Measurements from ENCODE around the gene BMP6. TPM values are rescaled to one million over a fixed set of nuclear protein-coding genes. Genes with fewer than 3 reads are reported as not detected.

The BMP6 gene
- total RNA-seq, 1 donor from 2014 or later, result 3.6 TPM

DNA sequence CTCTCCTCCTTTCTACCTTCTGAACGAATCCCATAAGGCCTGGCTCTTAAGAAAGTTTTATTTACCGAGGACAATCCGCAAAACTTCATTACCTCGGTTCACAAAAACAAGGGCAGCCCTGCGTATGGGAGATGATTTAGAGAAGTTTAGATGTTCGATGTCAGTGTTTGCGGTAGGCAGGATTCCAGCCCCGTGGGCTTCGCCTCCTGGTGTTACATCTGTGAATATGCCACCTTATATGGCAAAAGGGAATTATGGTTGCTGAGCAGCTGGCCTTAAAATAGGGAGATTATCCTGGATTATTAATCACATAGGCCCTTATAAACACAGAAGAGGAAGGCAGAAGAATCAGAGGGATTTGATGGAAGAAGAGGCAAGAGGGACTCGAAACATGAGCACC is 21.1 kb downstream of the BMP6 start:
- ATAC-seq, result no peak
- no peak for DNase-seq (ENCODE audit: low spot score)

DNA sequence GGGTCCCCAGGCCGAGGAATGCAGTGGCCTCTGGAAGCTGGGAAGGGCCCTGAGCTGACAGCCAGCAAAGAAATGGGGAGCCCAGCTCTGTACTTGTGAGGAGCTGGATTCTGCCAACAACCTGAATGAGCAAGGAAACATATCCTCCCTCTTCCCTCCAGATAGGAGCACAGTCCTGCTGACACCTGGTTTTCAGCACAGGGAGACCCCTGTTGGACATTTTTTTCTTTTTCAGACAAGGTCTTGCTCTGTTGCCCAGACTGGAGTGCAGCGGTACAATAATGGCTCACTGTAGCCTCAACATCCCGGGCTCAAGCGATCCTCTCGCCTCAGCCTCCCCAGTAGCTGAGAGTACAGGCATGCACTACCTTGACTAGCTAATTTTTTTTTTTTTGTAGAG is 21.5 kb downstream of the BMP6 start:
- no peak for DNase-seq (ENCODE audit: low spot score)
- ATAC-seq, result no peak

DNA sequence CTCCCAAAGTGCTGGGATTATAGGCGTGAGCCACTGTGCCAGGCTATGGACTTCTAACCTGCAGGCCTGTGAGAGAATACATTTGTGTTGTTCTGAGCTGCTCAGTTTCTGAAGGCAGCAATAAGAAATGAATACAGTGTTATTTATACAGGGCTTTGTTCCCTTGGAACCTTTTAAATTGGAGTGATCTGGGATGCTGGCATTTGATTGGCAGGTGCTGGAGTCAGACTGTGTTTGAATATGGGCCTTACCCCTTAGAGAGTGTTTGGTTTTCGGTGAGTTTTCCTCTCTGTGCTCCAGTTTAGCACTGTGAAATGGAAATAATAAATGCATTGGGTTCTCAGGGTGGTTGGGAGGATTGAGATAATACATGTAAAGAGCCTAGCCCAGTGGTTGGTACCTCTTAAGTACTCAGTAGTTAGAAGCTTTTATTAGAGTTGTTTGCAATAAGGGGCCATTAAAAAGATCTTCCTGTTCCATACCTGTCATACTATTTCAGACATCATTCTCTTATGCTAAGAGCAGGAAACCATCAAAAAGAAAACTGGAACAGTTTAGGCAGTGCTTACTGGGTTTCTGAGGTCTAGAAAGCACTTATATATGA is 22.1 kb downstream of the BMP6 start:
- DNase-seq (ENCODE audit: low spot score) (no peak), ATAC-seq (no peak)

DNA sequence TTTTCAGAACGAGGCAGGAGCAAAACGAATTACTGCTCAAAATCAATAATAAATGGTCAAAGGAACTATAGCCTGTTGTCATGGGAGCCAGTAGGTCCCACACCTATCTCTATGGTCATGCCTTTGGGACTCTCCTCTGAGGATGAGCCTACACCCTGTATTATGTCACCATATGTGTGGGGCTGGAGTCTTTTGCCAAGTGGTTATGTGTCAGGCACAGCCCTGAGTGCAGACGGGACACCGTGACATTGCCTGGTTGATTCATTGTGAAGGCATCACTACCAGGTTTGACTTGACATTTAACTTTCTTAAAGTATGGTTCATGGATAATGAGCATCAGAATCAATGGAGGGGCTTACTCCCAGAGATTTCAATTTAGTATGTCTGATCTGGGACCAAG is 23.6 kb downstream of the BMP6 start:
- no peak for DNase-seq (ENCODE audit: low spot score)
- no peak for ATAC-seq

DNA sequence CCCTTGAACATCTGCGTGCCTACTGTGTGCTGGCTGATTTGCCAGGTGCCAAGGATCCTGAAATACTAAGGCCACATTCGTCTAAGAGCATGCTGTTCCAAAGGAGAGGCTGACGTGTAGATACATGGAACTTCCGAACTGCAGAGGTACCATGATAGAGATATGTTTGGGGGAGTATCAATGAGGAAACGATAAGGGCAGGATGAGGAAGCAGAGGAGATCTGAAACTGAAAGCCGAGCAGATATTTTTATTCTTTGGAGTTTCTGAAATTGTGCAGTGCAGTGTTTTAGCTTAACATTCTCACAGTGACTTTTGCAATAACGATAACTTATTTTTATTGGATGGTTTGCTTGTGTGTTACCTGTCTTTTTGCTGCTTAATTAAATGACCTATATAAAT is 24.3 kb downstream of the BMP6 start:
- peak; percentile 25 for ATAC-seq
- DNase-seq (ENCODE audit: low spot score), result no peak

DNA sequence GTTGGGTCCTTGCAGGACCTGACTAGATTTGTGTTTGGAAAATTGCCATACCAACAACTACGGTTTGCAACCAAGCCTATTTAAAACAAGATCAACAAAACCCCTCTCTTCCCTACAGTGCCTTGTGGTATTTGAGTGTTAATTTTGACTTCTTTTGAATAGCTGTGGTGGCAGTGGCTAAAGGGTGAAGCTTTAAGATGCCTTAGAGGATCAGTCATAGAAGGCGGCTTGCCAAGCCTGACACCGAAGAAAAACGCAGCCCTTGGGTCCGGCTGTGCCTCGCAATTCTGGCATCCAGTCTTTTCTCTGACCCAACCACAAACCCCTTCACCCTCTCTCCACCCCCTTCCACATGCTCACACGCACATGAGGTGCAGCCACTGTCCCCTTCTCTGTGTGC is 32.6 kb downstream of the BMP6 start:
- DNase-seq (ENCODE audit: low spot score), result no peak
- ATAC-seq, result no peak

DNA sequence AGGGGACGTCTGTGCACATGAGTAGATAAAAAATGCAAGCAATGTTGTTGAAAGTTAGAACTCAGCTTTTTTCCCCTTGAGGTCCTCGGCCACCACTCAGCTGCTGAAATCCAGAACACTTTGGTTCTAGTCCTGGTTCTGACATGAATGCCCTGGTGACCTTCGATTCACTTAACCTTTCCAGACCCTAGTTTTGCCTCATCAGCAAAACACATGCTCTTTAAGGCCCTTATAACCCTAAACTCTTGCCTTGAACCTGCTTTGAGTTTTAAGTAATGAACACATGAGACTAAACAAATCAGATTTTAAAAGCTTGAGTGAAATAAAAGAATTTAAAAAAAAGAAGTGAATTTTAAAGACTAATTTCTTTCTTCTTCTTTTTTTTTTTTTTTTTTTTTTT is 33.4 kb downstream of the BMP6 start:
- DNase-seq (ENCODE audit: low spot score) (no peak), ATAC-seq (no peak)

DNA sequence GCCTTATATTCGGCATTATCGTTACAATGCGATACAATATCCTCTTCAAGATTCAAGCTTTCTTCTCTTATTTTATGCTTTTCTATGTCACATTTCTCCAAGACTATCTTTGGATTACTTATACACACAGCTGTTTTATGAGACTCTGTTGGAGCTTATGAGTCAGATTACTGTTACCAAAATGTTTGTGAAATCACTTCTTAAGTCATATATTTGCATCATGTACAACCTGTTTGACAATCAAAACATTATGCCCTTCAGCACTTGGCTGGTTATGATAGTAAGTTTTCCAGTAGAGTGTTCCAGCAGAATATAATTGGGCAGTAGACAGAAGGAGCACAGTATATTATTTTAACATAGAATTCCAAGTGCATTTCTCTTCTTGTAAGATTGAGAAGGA is 35.2 kb downstream of the BMP6 start:
- DNase-seq (ENCODE audit: low spot score), result no peak
- no peak for ATAC-seq

DNA sequence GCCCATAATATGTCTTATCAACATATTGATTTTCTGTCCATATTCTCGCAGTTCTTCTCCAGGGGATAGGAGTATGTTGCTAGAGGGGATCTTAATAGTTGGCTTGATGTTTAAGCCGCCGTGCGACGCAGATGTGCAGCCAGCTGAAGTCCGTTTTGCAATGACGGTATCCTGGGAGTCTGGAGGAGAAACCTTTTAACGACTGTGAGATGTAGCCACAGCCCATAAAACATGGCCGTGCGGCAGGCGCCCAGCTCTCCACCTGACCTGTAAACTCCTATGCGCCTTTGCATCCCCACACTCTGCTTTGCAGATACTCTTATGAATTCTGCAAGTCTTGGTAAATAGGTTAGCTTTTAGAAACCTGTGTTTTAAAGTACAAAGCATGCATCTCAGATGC is 36.9 kb downstream of the BMP6 start:
- no peak for DNase-seq (ENCODE audit: low spot score)
- no peak for ATAC-seq

DNA sequence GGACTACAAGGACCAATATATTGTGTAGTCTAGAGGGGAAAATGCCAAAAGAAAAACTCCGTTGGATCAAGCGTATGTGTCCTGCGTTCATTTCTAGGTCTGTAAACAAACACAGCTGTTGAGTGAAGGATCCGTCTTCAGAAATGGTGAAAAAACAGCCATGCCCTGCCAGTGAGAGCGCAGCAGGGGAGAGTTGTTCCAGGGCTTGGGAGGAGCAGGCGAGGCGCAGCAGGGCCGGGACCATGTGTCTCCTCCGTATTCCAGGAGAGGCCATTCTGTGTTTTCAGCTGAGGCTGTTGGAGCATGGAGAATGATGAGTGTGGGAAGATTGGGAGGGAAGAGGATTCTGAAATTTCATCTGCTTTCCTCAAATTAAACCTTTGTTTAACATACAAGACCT is 38.0 kb downstream of the BMP6 start:
- ATAC-seq (no peak), DNase-seq (ENCODE audit: low spot score) (no peak)

DNA sequence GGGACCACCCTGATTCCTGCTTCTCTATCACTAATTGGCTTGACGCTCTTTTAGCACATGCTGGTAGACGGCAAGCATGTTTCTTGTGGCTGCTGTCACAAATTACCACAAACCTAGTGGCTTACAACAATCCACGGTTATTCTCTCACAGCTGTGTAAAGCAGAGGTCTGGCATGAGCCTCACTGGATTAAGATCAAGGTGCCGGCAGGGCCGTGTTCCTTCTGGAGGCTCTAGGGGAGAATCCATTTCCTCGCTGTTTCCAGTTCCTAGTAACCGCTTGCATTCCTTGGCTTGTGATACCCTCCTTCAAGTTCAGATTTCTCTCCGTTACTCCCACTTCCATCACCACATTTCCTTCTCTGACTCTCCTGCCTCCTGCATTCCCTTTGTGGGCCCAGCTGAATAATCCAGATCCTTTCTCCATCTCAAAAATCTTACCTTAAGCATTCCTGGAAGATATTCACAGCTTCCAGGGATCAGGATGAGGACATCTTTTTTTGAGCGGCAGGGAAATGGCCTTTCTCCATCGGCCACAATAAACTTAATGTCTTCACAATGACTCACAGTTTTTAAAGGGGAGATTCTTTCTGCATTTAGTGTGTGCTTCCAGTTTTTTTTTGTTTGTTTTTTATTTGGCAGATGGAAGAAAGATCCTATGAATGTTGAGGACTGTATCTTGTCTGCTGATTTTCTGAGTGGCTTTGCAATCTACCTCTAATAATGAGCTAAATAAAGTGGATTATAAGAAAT is 39.9 kb downstream of the BMP6 start:
- ATAC-seq (no peak), DNase-seq (ENCODE audit: low spot score) (no peak)

DNA sequence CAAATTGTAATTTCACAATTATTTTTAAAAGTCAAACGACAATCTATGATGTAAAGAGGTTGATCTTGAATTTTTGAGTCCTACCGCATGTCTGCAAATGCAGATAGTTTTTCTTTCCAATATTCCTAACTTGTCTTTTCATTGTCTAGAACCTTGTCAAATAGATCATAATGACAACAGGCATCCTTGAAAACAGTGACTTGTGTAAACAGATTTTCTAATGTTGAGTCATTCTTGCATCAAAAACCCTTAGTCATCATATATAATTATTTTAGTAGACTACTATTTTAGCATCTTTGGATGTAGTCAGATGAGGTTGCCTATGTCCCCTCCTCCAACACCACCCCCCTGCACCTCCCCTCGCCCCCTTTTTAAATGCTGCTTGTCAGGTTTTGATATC is 43.8 kb downstream of the BMP6 start:
- ATAC-seq (no peak), DNase-seq (ENCODE audit: low spot score) (no peak)

DNA sequence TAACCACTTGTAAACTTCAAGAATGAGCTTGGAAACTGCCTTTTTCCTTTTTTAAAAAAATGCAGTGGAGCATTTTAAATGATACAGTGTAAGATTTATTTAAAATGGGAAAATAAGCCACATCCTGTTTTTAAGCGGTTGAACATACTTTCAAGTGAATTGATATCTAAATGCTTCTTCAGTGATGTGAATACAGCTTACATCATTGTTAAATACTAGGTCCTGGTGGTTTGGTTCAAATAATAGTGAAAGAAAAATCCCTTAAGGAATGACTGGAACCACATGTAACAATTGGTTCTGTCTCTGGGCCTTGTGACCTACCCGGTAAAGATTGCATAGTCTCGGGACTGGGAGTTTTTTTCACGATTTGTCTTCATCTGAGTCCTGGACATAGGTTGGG is 44.2 kb downstream of the BMP6 start:
- DNase-seq (ENCODE audit: low spot score) (no peak), ATAC-seq (no peak)

DNA sequence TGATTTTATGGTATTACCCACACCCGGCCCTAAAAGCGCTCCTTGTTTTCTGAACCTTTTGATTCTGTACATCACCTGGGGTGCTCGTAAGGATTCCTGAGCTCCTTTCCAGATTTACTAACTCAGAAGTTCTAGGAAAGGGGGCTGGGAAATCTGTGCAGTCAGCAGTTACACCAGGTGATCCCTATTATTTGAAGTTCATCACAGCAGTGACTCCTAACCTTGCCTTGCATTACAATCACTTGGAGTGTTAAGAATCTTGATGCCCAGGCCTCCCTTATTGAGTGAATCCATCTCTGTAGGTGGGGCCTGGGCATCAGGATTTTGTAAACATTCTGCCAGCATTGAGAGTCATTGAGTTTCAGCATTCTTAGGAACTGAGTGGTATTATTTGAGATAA is 44.7 kb downstream of the BMP6 start:
- ATAC-seq (no peak), DNase-seq (ENCODE audit: low spot score) (no peak)

DNA sequence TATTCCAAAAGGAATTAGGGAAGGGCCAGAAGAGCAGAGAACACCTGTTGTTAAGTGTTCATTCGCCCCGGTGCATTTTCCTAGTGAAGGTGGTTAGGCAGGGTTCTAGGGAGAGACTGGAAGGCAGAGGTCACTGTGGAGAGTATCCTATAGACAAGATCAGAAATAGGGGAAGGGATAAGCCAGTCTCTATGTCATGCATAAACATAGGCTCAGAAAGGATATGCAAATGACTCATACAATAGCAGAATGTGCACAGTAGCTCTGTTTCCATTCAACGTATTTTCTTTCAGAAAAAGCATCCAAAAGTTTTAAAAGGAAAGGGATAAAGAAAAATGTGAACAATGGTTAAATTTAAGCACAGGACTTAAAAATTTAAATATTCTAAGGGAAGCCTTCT is 47.4 kb downstream of the BMP6 start:
- no peak for DNase-seq (ENCODE audit: low spot score)
- ATAC-seq, result no peak

DNA sequence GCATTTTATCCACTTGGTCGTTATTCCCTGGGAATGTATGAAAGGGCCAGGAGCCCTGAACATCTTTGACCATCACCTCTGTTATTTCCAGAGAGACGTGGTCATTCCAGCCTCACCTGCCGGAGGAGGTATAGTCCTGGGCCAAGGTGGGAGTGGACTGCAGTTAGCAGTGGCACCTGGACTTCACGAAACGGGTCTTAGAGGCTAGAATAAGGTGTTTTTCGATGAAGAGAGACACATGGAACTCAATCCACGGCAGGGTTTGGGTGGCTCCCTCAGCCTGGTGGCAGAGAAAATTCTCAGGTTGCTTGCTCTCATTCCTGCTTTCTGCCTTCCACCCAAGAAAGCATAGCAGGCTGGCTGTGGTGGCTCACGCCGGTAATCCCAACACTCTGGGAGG is 48.0 kb downstream of the BMP6 start:
- DNase-seq (ENCODE audit: low spot score) (no peak), ATAC-seq (no peak)

DNA sequence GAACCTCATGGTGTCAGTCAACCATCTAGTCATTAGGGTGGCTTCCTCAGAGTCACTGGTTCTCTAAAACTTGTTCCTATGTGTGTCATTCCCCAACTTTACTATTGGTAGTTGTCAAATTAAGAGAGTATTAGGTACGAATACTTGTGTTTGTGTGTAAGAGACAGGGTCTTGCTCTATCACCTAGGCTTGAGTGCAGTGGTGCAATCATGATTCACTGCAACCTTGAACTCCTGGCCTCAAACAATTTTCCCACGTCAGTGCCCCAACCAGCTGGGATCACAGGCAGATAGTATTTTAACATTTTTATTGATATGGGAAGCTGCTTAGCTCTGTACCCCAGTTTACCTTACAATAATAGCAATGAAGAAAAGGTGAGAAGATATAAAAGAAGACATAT is 50.6 kb downstream of the BMP6 start:
- no peak for DNase-seq (ENCODE audit: low spot score)
- ATAC-seq, result no peak

DNA sequence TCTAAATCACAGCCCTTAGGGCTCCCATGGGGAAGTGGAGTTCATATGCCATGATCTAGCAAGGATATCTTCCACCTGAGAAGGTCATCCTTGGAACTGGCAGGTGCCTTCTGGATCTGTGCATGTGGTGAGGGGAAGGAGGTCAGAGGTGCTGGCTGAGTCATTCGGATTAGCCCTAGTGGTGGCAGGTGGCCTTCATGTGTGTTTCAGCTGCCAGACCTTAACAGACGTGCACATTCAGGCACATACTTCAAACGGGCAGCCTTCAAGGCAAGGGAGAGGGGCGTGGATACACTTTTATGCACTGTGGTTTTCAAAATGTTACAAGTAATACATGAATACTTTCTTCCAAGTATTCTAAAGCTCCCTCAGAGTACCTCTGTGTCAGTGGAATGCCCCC is 51.2 kb downstream of the BMP6 start:
- DNase-seq (ENCODE audit: low spot score) (no peak), ATAC-seq (no peak)

DNA sequence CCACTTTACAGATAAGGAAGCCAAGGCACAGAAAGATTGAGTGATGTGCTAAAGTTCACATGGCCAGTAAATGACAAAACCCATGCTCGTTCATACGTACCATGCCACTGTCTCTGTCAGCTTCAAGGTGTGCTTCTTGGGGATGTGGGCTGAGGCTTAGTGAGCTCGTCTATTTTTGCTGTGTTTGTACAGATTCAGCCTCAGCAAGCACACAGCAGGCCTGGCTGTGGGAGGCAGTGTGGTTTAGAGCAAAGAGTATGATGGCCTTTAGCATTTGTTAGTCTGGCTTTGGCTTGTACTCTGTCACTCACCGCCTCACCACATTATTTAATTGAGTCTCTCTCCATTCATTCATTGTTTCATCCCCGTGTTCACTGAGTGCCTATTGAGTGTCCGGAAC is 55.3 kb downstream of the BMP6 start:
- DNase-seq (ENCODE audit: low spot score) (no peak), ATAC-seq (no peak)

DNA sequence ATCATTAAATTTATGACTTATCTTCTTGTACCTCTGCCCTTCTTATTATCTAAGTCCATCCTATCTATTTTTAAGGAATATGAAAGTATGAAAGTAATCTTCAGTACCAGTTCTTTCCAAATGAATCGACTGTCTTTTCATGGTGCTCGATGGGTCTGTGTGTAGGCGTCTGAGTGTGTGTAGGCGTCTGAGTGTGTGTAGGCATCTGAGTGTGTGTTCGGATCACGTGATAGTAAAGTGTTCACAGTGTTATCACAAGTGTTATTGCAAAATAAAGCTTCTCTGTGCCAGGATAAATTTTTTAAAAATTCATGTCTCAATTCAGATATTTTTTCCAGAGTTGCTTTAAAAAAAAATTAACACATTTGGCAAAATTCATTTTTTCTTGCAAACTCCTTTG is 58.3 kb downstream of the BMP6 start:
- no peak for ATAC-seq

DNA sequence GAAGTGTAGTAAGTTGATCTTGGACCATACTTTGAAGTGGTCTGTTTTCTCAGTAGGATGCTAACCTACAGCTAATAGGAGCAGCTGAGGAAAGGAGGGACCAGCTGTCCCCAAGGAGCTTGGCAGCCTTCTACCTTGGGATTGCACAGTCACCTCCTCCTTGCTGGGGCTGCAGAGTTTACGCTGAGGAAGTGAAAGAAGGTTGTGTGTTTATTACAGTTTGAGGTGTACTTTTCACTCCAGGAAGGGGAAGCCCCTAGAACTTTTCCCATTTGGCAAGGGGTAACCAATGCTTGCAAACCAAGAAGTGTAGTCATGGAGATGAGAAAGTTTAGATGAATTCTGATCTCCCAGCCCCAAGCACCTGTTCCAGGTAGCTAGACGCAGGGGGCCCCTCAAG is 58.8 kb downstream of the BMP6 start:
- DNase-seq (ENCODE audit: low spot score) (no peak), ATAC-seq (no peak)

More for the DNA sequence above, 58.3 kb downstream of the BMP6 start:
- DNase-seq (ENCODE audit: low spot score), result no peak

DNA sequence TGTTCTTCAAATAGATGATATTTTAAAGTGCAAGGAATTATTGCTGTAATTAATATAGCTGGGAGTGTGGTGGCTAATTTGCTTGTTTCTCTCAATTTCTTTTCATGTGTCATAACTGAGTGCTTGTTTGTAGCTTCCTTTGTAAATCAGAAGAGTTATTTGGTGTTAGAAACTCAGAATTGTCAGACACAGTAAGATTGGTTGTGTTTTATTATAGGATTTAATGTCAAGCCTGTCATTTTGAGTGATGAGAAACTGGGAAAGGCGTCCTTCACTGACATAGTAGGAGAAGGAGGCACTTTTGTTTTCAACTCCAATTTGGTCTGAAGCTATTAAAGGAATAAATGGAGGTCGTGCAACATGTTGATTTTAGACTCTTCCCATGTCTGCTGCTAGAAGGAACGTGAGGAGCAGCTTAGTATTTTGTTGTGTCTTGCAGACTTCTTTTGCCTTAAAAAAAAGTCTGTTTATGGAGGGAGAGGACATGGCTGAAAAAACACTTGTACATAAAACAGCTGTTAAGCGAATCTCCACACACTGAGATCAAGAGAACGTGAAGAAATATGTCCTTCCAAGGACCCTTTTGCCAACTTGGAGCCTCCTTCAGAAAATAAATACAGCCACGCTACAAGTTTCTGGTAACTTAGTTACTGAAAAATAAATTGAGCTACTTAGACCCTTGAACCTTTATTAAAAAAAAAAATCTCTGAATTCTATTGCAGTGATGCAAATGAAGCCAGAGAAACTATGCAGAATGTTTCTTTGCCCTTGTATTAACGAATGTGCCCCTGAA is 59.5 kb downstream of the BMP6 start:
- no peak for DNase-seq (ENCODE audit: low spot score)
- no peak for ATAC-seq

All from left lobe of liver (tissue), 2 donors.